Measurements from ENCODE around the gene PTBP1.

- no peak for TF ChIP-seq POLR2A (IDR thresholded peaks at IDR 0.05; ENCODE audit: low read length)
- no peak for TF ChIP-seq GATA1 (IDR thresholded peaks at IDR 0.05; ENCODE audit: low read depth, low read length)
Observed at GRCh38 chr19:835210-835810, 38.1 kb downstream of the PTBP1 start.
